GM12878 (cell line): Measurements from ENCODE around the gene HIVEP2. TPM values are rescaled to one million over a fixed set of nuclear protein-coding genes. Genes with fewer than 3 reads are reported as not detected.

ENCODE experiments used
- ATAC-seq: fragments of 200-7000 bp; cut with Tn5 transposase; 3 replicates; pipeline ENCODE4 v1.9.1; 2020; ENCODE audit warnings: mild to moderate bottlenecking, moderate library complexity
- BruUV-seq: library from RNA; stranded (reverse); fragments of 400-500 nt; replicated peaks from 2 replicates; lab custom pipeline; 2021; lab: Mats Ljungman, UMichigan
- CTCF ChIA-PET: fragments of 300-600 bp; sonication (Branson Sonifier 250); formaldehyde crosslinking; extraction: SDS; loops from one replicate; lab custom pipeline; 2021; ENCODE audit warnings: inconsistent platforms; lab: Yijun Ruan, JAX
- POLR2A ChIA-PET: fragments of 350-600 bp; formaldehyde crosslinking; extraction: SDS; loops from one replicate; lab custom pipeline; 2021; ENCODE audit warnings: inconsistent platforms; lab: Charles Lee
- RAD21 ChIA-PET: fragments of 300-600 bp; sonication (Branson Sonifier 250); formaldehyde crosslinking; loops from one replicate; lab custom pipeline; 2023; ENCODE audit warnings: antibody characterized with exemption; ENCODE audit not compliant: unreplicated experiment; lab: Charles Lee
- SMC1A ChIA-PET: fragments of 300-600 bp; sonication (Branson Sonifier 250); formaldehyde crosslinking; loops from one replicate; lab custom pipeline; 2023; ENCODE audit not compliant: unreplicated experiment, uncharacterized antibody; lab: Charles Lee
- DNase-seq: peaks from one replicate; pipeline ENCODE4 v3.0.0-alpha.2; 2011; ENCODE audit warnings: low read depth, low spot score
- FAIRE-seq: peaks from 3 replicates; lab custom pipeline; 2011; peaks lifted over from hg19 to GRCh38; lab: Jason Lieb, UNC
- H2AFZ ChIP-seq: 2 replicates; pipeline ENCODE4 v1.6.0; 2011; ENCODE audit warnings: low read depth, low read length, control low read depth; ENCODE audit not compliant: control insufficient read depth
- H3K27ac ChIP-seq: 2 replicates; pipeline ENCODE4 v1.5.1; 2011; ENCODE audit warnings: control low read depth; ENCODE audit not compliant: control insufficient read depth, insufficient read depth
- H3K27me3 ChIP-seq, 2 experiments: replicated peaks in 1 of 2; 2 replicates each; pipeline versions ENCODE4 v1.6.0 to v1.6.1; 2011; ENCODE audit warnings: low read length in 1 of 2; ENCODE audit not compliant: control insufficient read depth in 2 of 2, insufficient read depth in 2 of 2
- H3K36me3 ChIP-seq, 2 experiments: 2 replicates each; pipeline ENCODE4 v1.5.1; 2011; ENCODE audit warnings: low read length in 1 of 2; ENCODE audit not compliant: control insufficient read depth in 2 of 2, insufficient read depth in 2 of 2
- H3K4me1 ChIP-seq: 2 replicates; pipeline ENCODE4 v1.6.1; 2011; ENCODE audit warnings: mild to moderate bottlenecking, low read length, moderate library complexity, mixed read lengths; ENCODE audit not compliant: control insufficient read depth, insufficient read depth
- H3K4me2 ChIP-seq: 2 replicates; pipeline ENCODE4 v1.6.0; 2011; ENCODE audit warnings: control low read depth; ENCODE audit not compliant: control insufficient read depth, insufficient read depth
- H3K4me3 ChIP-seq: fragments of 200-600 bp; sonication (generic); 2 replicates; pipeline ENCODE4 v1.5.1; 2016
- H3K79me2 ChIP-seq: 2 replicates; pipeline ENCODE4 v1.6.0; 2011; ENCODE audit warnings: low read length; ENCODE audit not compliant: control insufficient read depth, insufficient read depth
- H3K9ac ChIP-seq: 2 replicates; pipeline ENCODE4 v1.8.0; 2011; ENCODE audit warnings: low read length, control low read depth, mixed read lengths; ENCODE audit not compliant: control insufficient read depth, insufficient read depth
- H3K9me3 ChIP-seq: replicated peaks from 3 replicates; pipeline ENCODE4 v1.5.1; 2011; ENCODE audit warnings: mild to moderate bottlenecking, low read length; ENCODE audit not compliant: control insufficient read depth, insufficient read depth
- H4K20me1 ChIP-seq: 2 replicates; pipeline ENCODE4 v1.6.0; 2011; ENCODE audit not compliant: control insufficient read depth, insufficient read depth
- ATF7 ChIP-seq: fragments of 450-650 bp; IDR thresholded peaks from 2 replicates; pipeline ENCODE4 v1.6.1; 2016; ENCODE audit warnings: low read depth, mild to moderate bottlenecking
- BACH1 ChIP-seq: fragments of 450-650 bp; IDR thresholded peaks from 2 replicates; pipeline ENCODE4 v1.6.1; 2017; ENCODE audit warnings: mild to moderate bottlenecking, borderline replicate concordance
- HDAC6 ChIP-seq: fragments of 200-600 bp; sonication (generic); IDR thresholded peaks from one replicate; pipeline ENCODE4 v1.8.0; 2017; ENCODE audit warnings: antibody characterized with exemption; ENCODE audit not compliant: unreplicated experiment
- IKZF1 ChIP-seq: fragments of 450-650 bp; conservative IDR thresholded peaks from 2 replicates; pipeline ENCODE4 v1.6.1; 2017; ENCODE audit warnings: antibody characterized with exemption, mild to moderate bottlenecking
- IKZF2 ChIP-seq, 2 experiments: fragments of 450-650 bp; IDR thresholded peaks; 2 replicates each; pipeline ENCODE4 v1.6.1; 2017; ENCODE audit warnings: mild to moderate bottlenecking in 2 of 2, moderate library complexity in 2 of 2
- JUNB ChIP-seq: IDR thresholded peaks from 2 replicates; pipeline ENCODE4 v1.6.1; 2016; ENCODE audit warnings: antibody characterized with exemption, mild to moderate bottlenecking
- MTA2 ChIP-seq: fragments of 450-650 bp; IDR thresholded peaks from 2 replicates; pipeline ENCODE4 v1.6.1; 2016; ENCODE audit warnings: low read depth, mild to moderate bottlenecking, moderate library complexity
- NBN ChIP-seq: fragments of 450-650 bp; IDR thresholded peaks from 2 replicates; pipeline ENCODE4 v1.6.1; 2016
- NFIC ChIP-seq: IDR thresholded peaks from 2 replicates; pipeline ENCODE4 v1.6.1; 2012; ENCODE audit warnings: low read depth, mild to moderate bottlenecking, inconsistent platforms, low read length, moderate library complexity
- SMARCA5 ChIP-seq: fragments of 450-650 bp; IDR thresholded peaks from 2 replicates; pipeline ENCODE4 v1.6.1; 2017; ENCODE audit warnings: mild to moderate bottlenecking
- TCF12 ChIP-seq: IDR thresholded peaks from 2 replicates; pipeline ENCODE4 v1.6.1; 2011; ENCODE audit warnings: low read depth, mild to moderate bottlenecking, low read length
- TCF3 ChIP-seq: IDR thresholded peaks from 2 replicates; pipeline ENCODE4 v1.6.1; 2012; ENCODE audit warnings: low read depth, mild to moderate bottlenecking, low read length, borderline replicate concordance; ENCODE audit not compliant: insufficient read depth
- TCF7 ChIP-seq: IDR thresholded peaks from 2 replicates; pipeline ENCODE4 v1.6.1; 2014; ENCODE audit warnings: antibody characterized with exemption, borderline replicate concordance
- ZNF274 ChIP-seq: IDR thresholded peaks from one replicate; pipeline ENCODE4 v1.8.0; 2011; ENCODE audit not compliant: insufficient read length, insufficient read depth
- WGBS: methylation state at CpG from one replicate; pipeline ENCODE4 v1.1.6; 2016; ENCODE audit warnings: low lambda C conversion rate; ENCODE audit not compliant: insufficient replicate concordance, insufficient coverage; ENCODE audit errors: missing lambda C conversion rate; 5-methylcytosine and 5-hydroxymethylcytosine counted together
- in situ Hi-C: fragments of 300-500 bp; cut with MboI; formaldehyde crosslinking; loops from 9 replicates; pipeline ENCODE4 v1.14.3; 2018; ENCODE audit warnings: mixed read lengths
- intact Hi-C: fragments of 100-400 bp; cut with micrococcal nuclease; formaldehyde crosslinking; loops from one replicate; pipeline ENCODE4 v1.14.2; 2022; ENCODE audit not compliant: unreplicated experiment
- polyA plus RNA-seq, 11 experiments: library from polyadenylated mRNA; depleted of rRNA in 4 of 11; unstranded in 6 of 11; stranded (reverse) in 5 of 11; fragments of >200 nt; fragmentation: Nextera tagmentation in 4 of 11; fragmentation: Illumina TruSeq in 1 of 11; extraction: Ambion mirVana in 4 of 11; extraction: Trizol in 1 of 11; gene quantifications; 1 replicate in 1 of 11; 2 replicates in 10 of 11; pipeline versions ENCODE4 v1.2.1 to v1.2.3, GENCODE V29; 2011 to 2016; ENCODE audit warnings: inconsistent platforms in 2 of 11, missing spikeins in 2 of 11, low read depth in 1 of 11
- total RNA-seq, 4 experiments: library from RNA; depleted of rRNA in 3 of 4; stranded (reverse); fragments of >200 nt in 3 of 4; fragmentation: Illumina TruSeq in 1 of 4; extraction: Trizol in 1 of 4; gene quantifications; 2 replicates each; pipeline versions ENCODE4 v1.2.1 to v1.2.3, GENCODE V29; 2013 to 2021
- TF ChIP-seq, protein P1 (sequence below): fragments of 450-650 bp; IDR thresholded peaks from 2 replicates; pipeline ENCODE4 v1.6.1; 2016; ENCODE audit warnings: mild to moderate bottlenecking
- TF ChIP-seq, protein P2 (sequence below): IDR thresholded peaks from 2 replicates; pipeline ENCODE4 v1.6.1; 2012; ENCODE audit warnings: low read length, inconsistent platforms
- TF ChIP-seq, protein P3 (sequence below): fragments of 450-650 bp; IDR thresholded peaks from 2 replicates; pipeline ENCODE4 v1.6.1; 2016; ENCODE audit warnings: mild to moderate bottlenecking, moderate library complexity, borderline replicate concordance

Gene HIVEP2
- total and polyA plus RNA-seq, 10 of the 15 experiments (the other 5 are each of a cell fraction or from before 2014, with no cell fraction given), result 1.2 to 15.7 (median 10.2) TPM

DNA sequence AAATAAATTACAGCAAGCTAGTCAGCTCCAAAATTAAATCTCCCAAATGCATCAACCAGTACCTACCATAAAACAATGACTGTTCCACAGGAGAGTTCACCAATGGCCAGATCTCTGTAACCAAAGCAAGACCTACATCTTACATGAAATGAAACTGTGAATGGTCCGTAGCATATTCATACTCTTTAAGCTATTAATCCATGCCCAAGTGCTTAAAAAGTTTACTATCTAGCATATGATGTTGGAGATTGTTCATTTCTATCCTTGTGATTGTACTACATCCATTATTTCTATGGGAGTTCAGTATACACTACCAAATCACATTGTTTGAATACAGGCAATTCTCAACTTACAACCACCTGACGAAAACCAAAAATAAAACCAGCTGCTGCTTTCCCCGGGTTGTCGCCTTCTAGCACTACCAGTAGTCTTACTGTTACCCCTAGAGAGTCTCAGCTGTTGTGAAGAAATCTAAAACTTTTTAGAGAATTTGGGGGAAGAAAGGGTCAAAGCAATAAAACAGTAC lies 38.0 kb downstream of the HIVEP2 start:
- POLR2A ChIA-PET, result interaction anchor here (0.6 to 3.1 kb wide), 18 partner anchors 17 to 128 kb away, joined by 3 to 18 read pairs (median 4); no protein-coding TSS in a partner anchor
- in situ Hi-C loops, result no loop called here
- WGBS, result 0% methylated on average over 4 of the region's 4 CpGs
- CTCF ChIA-PET, result interaction anchor here (0.9 to 2.1 kb wide), 7 partner anchors 15 to 214 kb away, joined by 3 to 11 read pairs (median 5); no protein-coding TSS in a partner anchor
- RAD21 ChIA-PET, result interaction anchor here (0.7 to 7.2 kb wide), 23 partner anchors 18 to 214 kb away, joined by 3 to 86 read pairs (median 6); no protein-coding TSS in a partner anchor
- intact Hi-C loops, result no loop called here
- Histone ChIP-seq H3K27me3 (no peaks in the 10 kb centered on the region), H3K79me2 (peaks cover 89% of the 10 kb centered on the region), H3K27ac (peak overlapping the region; percentile 82), H3K9me3 (no peaks in the 10 kb centered on the region), H4K20me1 (no peaks in the 10 kb centered on the region), H3K36me3 (peaks cover 0 to 3% of the 10 kb centered on the region in 2 experiments; a peak in 1 of 4 replicates), H3K4me3 (peak overlapping the region; percentile 22; the same call in 1 of the 2 replicates), H3K9ac (peak overlapping the region; percentile 55), H2AFZ (peak overlapping the region; percentile 82), H3K4me2 (peak overlapping the region; percentile 81), H3K4me1 (peaks cover 16% of the 10 kb centered on the region; the same call in 1 of the 2 replicates)
- FAIRE-seq, result no peak
- TSS peak; percentile 60 for BruUV-seq
- no peak for DNase-seq
- ATAC-seq, result peak; percentile 61
- SMC1A ChIA-PET, result interaction anchor here (0.6 to 9.4 kb wide), 30 partner anchors 9 to 215 kb away, joined by 3 to 86 read pairs (median 4); no protein-coding TSS in a partner anchor
- 0 out of 2 replicates have a peak, but pooled peaks have one; percentile 8 for TF ChIP-seq IKZF1
- TF ChIP-seq BACH1, result 0 out of 2 replicates have a peak, but pooled peaks have one; percentile 31
- TF ChIP-seq ZNF274, result no peak
- TF ChIP-seq, protein P1, sequence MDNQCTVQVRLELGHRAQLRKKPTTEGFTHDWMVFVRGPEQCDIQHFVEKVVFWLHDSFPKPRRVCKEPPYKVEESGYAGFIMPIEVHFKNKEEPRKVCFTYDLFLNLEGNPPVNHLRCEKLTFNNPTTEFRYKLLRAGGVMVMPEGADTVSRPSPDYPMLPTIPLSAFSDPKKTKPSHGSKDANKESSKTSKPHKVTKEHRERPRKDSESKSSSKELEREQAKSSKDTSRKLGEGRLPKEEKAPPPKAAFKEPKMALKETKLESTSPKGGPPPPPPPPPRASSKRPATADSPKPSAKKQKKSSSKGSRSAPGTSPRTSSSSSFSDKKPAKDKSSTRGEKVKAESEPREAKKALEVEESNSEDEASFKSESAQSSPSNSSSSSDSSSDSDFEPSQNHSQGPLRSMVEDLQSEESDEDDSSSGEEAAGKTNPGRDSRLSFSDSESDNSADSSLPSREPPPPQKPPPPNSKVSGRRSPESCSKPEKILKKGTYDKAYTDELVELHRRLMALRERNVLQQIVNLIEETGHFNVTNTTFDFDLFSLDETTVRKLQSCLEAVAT, result peak; percentile 65
- no peak for TF ChIP-seq HDAC6
- TF ChIP-seq TCF7, result no peak
- 0 out of 2 replicates have a peak, but pooled peaks have one; percentile 20 for TF ChIP-seq ATF7
- TF ChIP-seq, protein P2, sequence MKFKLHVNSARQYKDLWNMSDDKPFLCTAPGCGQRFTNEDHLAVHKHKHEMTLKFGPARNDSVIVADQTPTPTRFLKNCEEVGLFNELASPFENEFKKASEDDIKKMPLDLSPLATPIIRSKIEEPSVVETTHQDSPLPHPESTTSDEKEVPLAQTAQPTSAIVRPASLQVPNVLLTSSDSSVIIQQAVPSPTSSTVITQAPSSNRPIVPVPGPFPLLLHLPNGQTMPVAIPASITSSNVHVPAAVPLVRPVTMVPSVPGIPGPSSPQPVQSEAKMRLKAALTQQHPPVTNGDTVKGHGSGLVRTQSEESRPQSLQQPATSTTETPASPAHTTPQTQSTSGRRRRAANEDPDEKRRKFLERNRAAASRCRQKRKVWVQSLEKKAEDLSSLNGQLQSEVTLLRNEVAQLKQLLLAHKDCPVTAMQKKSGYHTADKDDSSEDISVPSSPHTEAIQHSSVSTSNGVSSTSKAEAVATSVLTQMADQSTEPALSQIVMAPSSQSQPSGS, result 0 out of 2 replicates have a peak, but pooled peaks have one; percentile 39
- TF ChIP-seq, protein P3, sequence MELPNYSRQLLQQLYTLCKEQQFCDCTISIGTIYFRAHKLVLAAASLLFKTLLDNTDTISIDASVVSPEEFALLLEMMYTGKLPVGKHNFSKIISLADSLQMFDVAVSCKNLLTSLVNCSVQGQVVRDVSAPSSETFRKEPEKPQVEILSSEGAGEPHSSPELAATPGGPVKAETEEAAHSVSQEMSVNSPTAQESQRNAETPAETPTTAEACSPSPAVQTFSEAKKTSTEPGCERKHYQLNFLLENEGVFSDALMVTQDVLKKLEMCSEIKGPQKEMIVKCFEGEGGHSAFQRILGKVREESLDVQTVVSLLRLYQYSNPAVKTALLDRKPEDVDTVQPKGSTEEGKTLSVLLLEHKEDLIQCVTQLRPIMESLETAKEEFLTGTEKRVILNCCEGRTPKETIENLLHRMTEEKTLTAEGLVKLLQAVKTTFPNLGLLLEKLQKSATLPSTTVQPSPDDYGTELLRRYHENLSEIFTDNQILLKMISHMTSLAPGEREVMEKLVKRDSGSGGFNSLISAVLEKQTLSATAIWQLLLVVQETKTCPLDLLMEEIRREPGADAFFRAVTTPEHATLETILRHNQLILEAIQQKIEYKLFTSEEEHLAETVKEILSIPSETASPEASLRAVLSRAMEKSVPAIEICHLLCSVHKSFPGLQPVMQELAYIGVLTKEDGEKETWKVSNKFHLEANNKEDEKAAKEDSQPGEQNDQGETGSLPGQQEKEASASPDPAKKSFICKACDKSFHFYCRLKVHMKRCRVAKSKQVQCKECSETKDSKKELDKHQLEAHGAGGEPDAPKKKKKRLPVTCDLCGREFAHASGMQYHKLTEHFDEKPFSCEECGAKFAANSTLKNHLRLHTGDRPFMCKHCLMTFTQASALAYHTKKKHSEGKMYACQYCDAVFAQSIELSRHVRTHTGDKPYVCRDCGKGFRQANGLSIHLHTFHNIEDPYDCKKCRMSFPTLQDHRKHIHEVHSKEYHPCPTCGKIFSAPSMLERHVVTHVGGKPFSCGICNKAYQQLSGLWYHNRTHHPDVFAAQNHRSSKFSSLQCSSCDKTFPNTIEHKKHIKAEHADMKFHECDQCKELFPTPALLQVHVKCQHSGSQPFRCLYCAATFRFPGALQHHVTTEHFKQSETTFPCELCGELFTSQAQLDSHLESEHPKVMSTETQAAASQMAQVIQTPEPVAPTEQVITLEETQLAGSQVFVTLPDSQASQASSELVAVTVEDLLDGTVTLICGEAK, result peak; percentile 18; the same call in 1 of the 2 replicates
- peak; percentile 49; the same call in 1 of the 2 replicates for TF ChIP-seq NFIC
- 0 out of 4 replicates have a peak, but pooled peaks of 1 of the 2 experiments have one; percentile 28 for TF ChIP-seq IKZF2 (IDR thresholded peaks at IDR 0.05)
- TF ChIP-seq JUNB, result peak; percentile 31; the same call in 1 of the 2 replicates
- TF ChIP-seq SMARCA5, result 0 out of 2 replicates have a peak, but pooled peaks have one; percentile 75
- TF ChIP-seq TCF3, result 0 out of 2 replicates have a peak, but pooled peaks have one; percentile 23
- TF ChIP-seq TCF12, result peak; percentile 39; the same call in 1 of the 2 replicates
- TF ChIP-seq NBN, result peak; percentile 52
- TF ChIP-seq MTA2, result peak; percentile 31; the same call in 1 of the 2 replicates
